HCT116 (cell line): ENCODE results near the gene SRPX. TPM values are rescaled to one million over a fixed set of nuclear protein-coding genes. Genes with fewer than 3 reads are reported as not detected.

Experiments
- ATAC-seq: fragments of 200-7000 bp; cut with Tn5 transposase; 2 replicates; pipeline ENCODE4 v1.9.1; 2020; ENCODE audit warnings: mild to moderate bottlenecking, moderate library complexity
- BruUV-seq: library from RNA; stranded (reverse); fragments of 400-500 nt; replicated peaks from 2 replicates; lab custom pipeline; 2021; lab: Mats Ljungman, UMichigan
- CTCF ChIA-PET: fragments of 300-600 bp; sonication (Branson Sonifier 250); formaldehyde crosslinking; loops from one replicate; lab custom pipeline; 2021; ENCODE audit warnings: antibody characterized with exemption; lab: Charles Lee
- POLR2A ChIA-PET: fragments of 300-600, 350-600 bp; sonication (Branson Sonifier 250); formaldehyde crosslinking; loops from one replicate; lab custom pipeline; 2021; ENCODE audit warnings: antibody characterized with exemption; lab: Charles Lee
- RAD21 ChIA-PET, 2 experiments: fragments of 300-600 bp; sonication (Branson Sonifier 250); formaldehyde crosslinking; loops; one replicate each; lab custom pipeline; 2023; ENCODE audit warnings: low total read pairs in 2 of 2; ENCODE audit not compliant: uncharacterized antibody in 2 of 2, unreplicated experiment in 2 of 2, low non-redundant PET in 1 of 2; lab: Charles Lee
- DNase-seq: peaks from one replicate; pipeline ENCODE4 v3.0.0-alpha.2; 2010; ENCODE audit warnings: low read depth, low spot score
- H2AFZ ChIP-seq: fragments of 200-600 bp; shearing (Covaris generic), sonication (generic); 2 replicates; pipeline ENCODE4 v1.6.1; 2017; ENCODE audit warnings: low read depth, mixed run types, mixed read lengths, antibody characterized with exemption, low read length; ENCODE audit not compliant: poor library complexity, severe bottlenecking
- H3K27ac ChIP-seq: 2 replicates; pipeline ENCODE4 v1.5.1; 2012; ENCODE audit warnings: low read depth, low read length
- H3K27me3 ChIP-seq: fragments of 200-600 bp; sonication (generic); 2 replicates; pipeline ENCODE4 v1.6.1; 2016; ENCODE audit warnings: mixed run types, low read length, mixed read lengths; ENCODE audit not compliant: insufficient read depth
- H3K36me3 ChIP-seq, 2 experiments: fragments of 200-500 bp in 1 of 2; fragments of 200-600 bp in 1 of 2; sonication (Bioruptor generic) in 1 of 2; sonication (generic) in 1 of 2; 2 replicates each; pipeline versions ENCODE4 v1.5.1 to v1.6.1; 2014 to 2016; ENCODE audit warnings: low read length in 2 of 2, inconsistent platforms in 1 of 2, mixed read lengths in 1 of 2, mixed run types in 1 of 2; ENCODE audit not compliant: insufficient read depth in 2 of 2, control insufficient read depth in 1 of 2
- H3K4me1 ChIP-seq, 2 experiments: fragments of 200-600 bp in 1 of 2; sonication (generic) in 1 of 2; 2 replicates each; pipeline versions ENCODE4 v1.5.1 to v1.6.1; 2012 to 2017; ENCODE audit warnings: low read length in 2 of 2, inconsistent platforms in 1 of 2, mild to moderate bottlenecking in 1 of 2, mixed read lengths in 1 of 2, mixed run types in 1 of 2, moderate library complexity in 1 of 2; ENCODE audit not compliant: insufficient read depth in 2 of 2, control insufficient read depth in 1 of 2
- H3K4me2 ChIP-seq: fragments of 200-600 bp; sonication (generic); 2 replicates; pipeline ENCODE4 v1.6.1; 2017; ENCODE audit warnings: mixed run types, low read length, mixed read lengths
- H3K4me3 ChIP-seq, 2 experiments: fragments of 200-600 bp in 1 of 2; sonication (generic) in 1 of 2; replicated peaks in 1 of 2; 2 replicates each; pipeline ENCODE4 v1.5.1; 2011 to 2016; ENCODE audit warnings: low read length in 2 of 2, control low read depth in 1 of 2, low read depth in 1 of 2, mild to moderate bottlenecking in 1 of 2, mixed read lengths in 1 of 2, mixed run types in 1 of 2
- H3K79me2 ChIP-seq: fragments of 200-600 bp; sonication (generic); 2 replicates; pipeline ENCODE4 v1.6.1; 2017; ENCODE audit warnings: mild to moderate bottlenecking, mixed run types, low read length, moderate library complexity, mixed read lengths; ENCODE audit not compliant: insufficient read depth
- H3K9ac ChIP-seq: fragments of 200-600 bp; sonication (generic); 2 replicates; pipeline ENCODE4 v1.6.1; 2016; ENCODE audit warnings: low read length, mixed read lengths
- H3K9me2 ChIP-seq: fragments of 200-600 bp; sonication (generic), shearing (Covaris generic); 2 replicates; pipeline ENCODE4 v1.6.1; 2017; ENCODE audit warnings: mixed run types, mild to moderate bottlenecking, moderate library complexity; ENCODE audit not compliant: insufficient read depth
- H3K9me3 ChIP-seq, 2 experiments: fragments of 200-500 bp in 1 of 2; fragments of 200-600 bp in 1 of 2; sonication (Bioruptor generic) in 1 of 2; sonication (generic) in 1 of 2; 2 replicates each; pipeline ENCODE4 v1.6.1; 2014 to 2017; ENCODE audit warnings: low read length in 2 of 2, mixed read lengths in 2 of 2, inconsistent platforms in 1 of 2, low read depth in 1 of 2, mild to moderate bottlenecking in 1 of 2, mixed run types in 1 of 2, moderate library complexity in 1 of 2; ENCODE audit not compliant: control insufficient read depth in 1 of 2, insufficient read depth in 1 of 2
- H4K20me1 ChIP-seq: fragments of 200-600 bp; sonication (generic), shearing (Covaris generic); 2 replicates; pipeline ENCODE4 v1.6.1; 2017; ENCODE audit warnings: mixed run types, mild to moderate bottlenecking, moderate library complexity; ENCODE audit not compliant: insufficient read depth
- CBX3 ChIP-seq: IDR thresholded peaks from 2 replicates; pipeline ENCODE4 v1.6.1; 2012; ENCODE audit warnings: low read depth
- CTCF ChIP-seq, 3 experiments: fragments of 200-600 bp in 1 of 3; sonication (generic) in 1 of 3; IDR thresholded peaks in 2 of 3; conservative IDR thresholded peaks in 1 of 3; 2 replicates each; pipeline ENCODE4 v1.5.1; 2012 to 2017; ENCODE audit warnings: low read depth in 2 of 3, low read length in 2 of 3, antibody characterized with exemption in 1 of 3, borderline replicate concordance in 1 of 3, control low read depth in 1 of 3, mild to moderate bottlenecking in 1 of 3, mixed read lengths in 1 of 3, mixed run types in 1 of 3, moderate library complexity in 1 of 3; ENCODE audit not compliant: insufficient read depth in 1 of 3
- JUND ChIP-seq: IDR thresholded peaks from 2 replicates; pipeline ENCODE4 v1.6.1; 2012
- MAX ChIP-seq: IDR thresholded peaks from 2 replicates; pipeline ENCODE4 v1.6.1; 2012
- SIN3A ChIP-seq: IDR thresholded peaks from 2 replicates; pipeline ENCODE4 v1.6.1; 2012; ENCODE audit warnings: low read depth
- SRF ChIP-seq: IDR thresholded peaks from 2 replicates; pipeline ENCODE4 v1.6.1; 2012; ENCODE audit warnings: low read depth
- ZBTB33 ChIP-seq: IDR thresholded peaks from 2 replicates; pipeline ENCODE4 v1.6.1; 2011; ENCODE audit warnings: mild to moderate bottlenecking, low read length, moderate library complexity; ENCODE audit not compliant: insufficient replicate concordance; ENCODE audit errors: extremely low read depth
- ZFX ChIP-seq: fragments of 450-650 bp; IDR thresholded peaks from 2 replicates; pipeline ENCODE4 v1.6.1; 2017
- intact Hi-C: fragments of 100-400 bp; cut with micrococcal nuclease; formaldehyde crosslinking; loops from 2 replicates; pipeline ENCODE4 v1.10.0; 2022
- total RNA-seq: library from RNA; stranded (reverse); gene quantifications from one replicate; pipeline ENCODE4 v1.2.1, GENCODE V29; 2021; ENCODE audit not compliant: unreplicated experiment

The SRPX gene
- total RNA-seq, 1 experiment from 2014 or later: 18.2 TPM

GRCh38 chrX:38108364-38108763, 112.3 kb downstream of the SRPX start (continued):
- TF ChIP-seq CBX3 (no peak), JUND (no peak), CTCF (IDR thresholded peaks at IDR 0.05 in 2 of 3, conservative IDR thresholded peaks at IDR 0.05 in 1 of 3; ENCODE audit: borderline replicate concordance in 1 of 3, insufficient read depth in 1 of 3, low read depth in 2 of 3, low read length in 2 of 3) (no peak), ZBTB33 (no peak), MAX (no peak), SRF (no peak)

GRCh38 chrX:38106991-38107655, 113.5 kb downstream of the SRPX start:
- H3K9me2 ChIP-seq: no peaks in the 10 kb centered on the region
- H3K9me3 ChIP-seq: no peaks in the 10 kb centered on the region
- H3K4me1 ChIP-seq: no peaks in the 10 kb centered on the region
- DNase-seq (no peak), ATAC-seq (no peak)
- H2AFZ ChIP-seq: no peak overlapping the region
- intact Hi-C loops: no loop called here
- CTCF ChIA-PET: no interaction called here
- H3K4me3 ChIP-seq: no peak overlapping the region
- no TSS peak for BruUV-seq
- H3K9ac ChIP-seq: no peak overlapping the region
- POLR2A ChIA-PET: no interaction called here
- H3K79me2 ChIP-seq: no peaks in the 10 kb centered on the region
- TF ChIP-seq SRF (no peak), ZFX (no peak), SIN3A (no peak)
- H3K36me3 ChIP-seq: no peaks in the 10 kb centered on the region
- no peak overlapping the region for H3K4me2 ChIP-seq
- RAD21 ChIA-PET: no interaction called here
- H3K27me3 ChIP-seq: no peaks in the 10 kb centered on the region
- H3K27ac ChIP-seq: no peak overlapping the region
- H4K20me1 ChIP-seq: no peaks in the 10 kb centered on the region
